Body of pancreas (tissue), 4 donors: ENCODE measurements around the gene MOSMO. TPM values are rescaled to one million over a fixed set of nuclear protein-coding genes. Genes with fewer than 3 reads are reported as not detected.

Experiments used
- ATAC-seq: fragments of 150-250 bp; one replicate; pipeline ENCODE4 v1.9.1; 2016
- DNase-seq, 4 donors: peaks; one replicate each; pipeline ENCODE4 v3.0.0-alpha.2; 2019
- H3K27ac ChIP-seq, 4 donors: fragments of 200-600 bp; sonication (generic); 1 replicate in 3 of 4; 2 replicates in 1 of 4; pipeline versions ENCODE4 v1.5.1 to v1.6.1; 2016 to 2019; ENCODE audit warnings: mild to moderate bottlenecking in 1 of 4, mixed read lengths in 1 of 4, moderate library complexity in 1 of 4
- H3K27me3 ChIP-seq, 2 donors: fragments of 200-600 bp; sonication (generic); one replicate each; pipeline ENCODE4 v1.6.0; 2016; ENCODE audit warnings: mild to moderate bottlenecking in 1 of 2
- H3K36me3 ChIP-seq, 2 donors: fragments of 200-600 bp; sonication (generic); replicated peaks in 1 of 2; 2 replicates each; pipeline ENCODE4 v1.5.1; 2016; ENCODE audit warnings: low read depth in 2 of 2; ENCODE audit not compliant: insufficient read depth in 1 of 2
- H3K4me1 ChIP-seq: fragments of 200-600 bp; sonication (generic); one replicate; pipeline ENCODE4 v1.6.0; 2016
- H3K4me3 ChIP-seq, 2 donors: fragments of 200-600 bp; sonication (generic); 1 replicate in 1 of 2; 2 replicates in 1 of 2; pipeline ENCODE4 v1.5.1; 2016 to 2019
- H3K9me3 ChIP-seq, 3 donors: fragments of 200-600 bp; sonication (generic); 1 replicate in 2 of 3; 2 replicates in 1 of 3; pipeline ENCODE4 v1.5.1; 2016
- POLR2A ChIP-seq, 3 donors: fragments of 450-650 bp; IDR thresholded peaks; one replicate each; pipeline ENCODE4 v1.6.1; 2016; ENCODE audit warnings: antibody characterized with exemption in 3 of 3, mild to moderate bottlenecking in 2 of 3
- WGBS, 2 donors: methylation state at CpG; one replicate each; pipeline ENCODE4 v1.1.5; 2017; 5-methylcytosine and 5-hydroxymethylcytosine counted together
- intact Hi-C: fragments of 100-400 bp; cut with DNase I; formaldehyde crosslinking; loops from one replicate; pipeline ENCODE4 v1.15.1; 2023
- total RNA-seq, 2 donors: library from RNA; depleted of rRNA; stranded (reverse); fragments of >200 nt; gene quantifications; one replicate each; pipeline ENCODE4 v1.1.0, GENCODE V29; 2016
- TF ChIP-seq, protein P1 (sequence below), 7 experiments: fragments of 450-650 bp in 4 of 7; fragments of 200-600 bp in 3 of 7; sonication (generic) in 3 of 7; IDR thresholded peaks; one replicate each; pipeline ENCODE4 v1.5.1; 2016 to 2019; ENCODE audit warnings: antibody characterized with exemption in 7 of 7

MOSMO gene
- total RNA-seq, 2 donors from 2014 or later, result 3.6 to 13.2 TPM

DNA sequence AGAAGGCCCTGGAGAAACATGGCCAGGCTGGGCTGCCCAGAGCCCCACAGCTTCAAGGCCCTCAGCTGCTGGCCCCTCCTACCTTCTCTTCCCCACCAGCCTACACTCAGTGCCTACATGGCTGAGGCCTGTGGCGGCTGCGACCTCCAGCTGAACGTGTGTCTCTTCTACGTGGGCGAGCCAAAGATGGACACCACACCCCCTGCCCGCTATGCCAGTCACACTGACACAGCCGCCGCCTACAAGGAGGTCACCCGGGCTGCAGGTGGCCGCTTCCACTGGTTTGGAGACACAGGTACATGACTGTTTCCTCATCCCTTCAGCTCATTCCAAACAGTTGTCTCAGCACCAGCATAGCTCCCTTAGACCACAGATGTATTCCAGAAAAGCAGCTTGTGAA is 124.9 kb downstream of the MOSMO start:
- Histone ChIP-seq H3K36me3 (no peaks in the 10 kb centered on the region), H3K4me1 (no peaks in the 10 kb centered on the region), H3K4me3 (no peak overlapping the region), H3K27me3 (no peaks in the 10 kb centered on the region), H3K27ac (no peak overlapping the region), H3K9me3 (no peaks in the 10 kb centered on the region)
- intact Hi-C loops, result no loop called here
- TF ChIP-seq, protein P1, sequence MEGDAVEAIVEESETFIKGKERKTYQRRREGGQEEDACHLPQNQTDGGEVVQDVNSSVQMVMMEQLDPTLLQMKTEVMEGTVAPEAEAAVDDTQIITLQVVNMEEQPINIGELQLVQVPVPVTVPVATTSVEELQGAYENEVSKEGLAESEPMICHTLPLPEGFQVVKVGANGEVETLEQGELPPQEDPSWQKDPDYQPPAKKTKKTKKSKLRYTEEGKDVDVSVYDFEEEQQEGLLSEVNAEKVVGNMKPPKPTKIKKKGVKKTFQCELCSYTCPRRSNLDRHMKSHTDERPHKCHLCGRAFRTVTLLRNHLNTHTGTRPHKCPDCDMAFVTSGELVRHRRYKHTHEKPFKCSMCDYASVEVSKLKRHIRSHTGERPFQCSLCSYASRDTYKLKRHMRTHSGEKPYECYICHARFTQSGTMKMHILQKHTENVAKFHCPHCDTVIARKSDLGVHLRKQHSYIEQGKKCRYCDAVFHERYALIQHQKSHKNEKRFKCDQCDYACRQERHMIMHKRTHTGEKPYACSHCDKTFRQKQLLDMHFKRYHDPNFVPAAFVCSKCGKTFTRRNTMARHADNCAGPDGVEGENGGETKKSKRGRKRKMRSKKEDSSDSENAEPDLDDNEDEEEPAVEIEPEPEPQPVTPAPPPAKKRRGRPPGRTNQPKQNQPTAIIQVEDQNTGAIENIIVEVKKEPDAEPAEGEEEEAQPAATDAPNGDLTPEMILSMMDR (IDR thresholded peaks at IDR 0.05), result no peak
- no peak for TF ChIP-seq POLR2A (IDR thresholded peaks at IDR 0.05)
- DNase-seq (no peak), ATAC-seq (no peak)
- 84 to 89% methylated on average over 10 of the region's 10 CpGs for WGBS, 2 donors

Other genes starting within 250 kb of the MOSMO start
- 10 to 100 TPM; 22.1 to 25.7 TPM for gene NPIPB4, start 150.4 kb upstream of the MOSMO start, total RNA-seq
- gene UQCRC2, start 54.8 kb upstream of the MOSMO start, total RNA-seq, result 100 to 1,000 TPM in 1 of 2 donors, 10 to 100 TPM in 1; 63.3 to 128 TPM
- not detected for gene PDZD9, start 7.0 kb upstream of the MOSMO start, total RNA-seq
- gene VWA3A, start 84.4 kb downstream of the MOSMO start, total RNA-seq, result under 1 TPM; 0.33 to 0.52 TPM
- gene SDR42E2, start 154.4 kb downstream of the MOSMO start, total RNA-seq, result under 1 TPM in 1 of 2 donors, not detected in 1; 0.66 TPM
- gene EEF2K, start 198.2 kb downstream of the MOSMO start, total RNA-seq, result 10 to 100 TPM; 23.6 to 25.1 TPM